Measurements from ENCODE around the gene CCDC141.

- TF ChIP-seq POLR2A (IDR thresholded peaks at IDR 0.05; ENCODE audit: borderline replicate concordance, extremely low read depth, insufficient read depth, insufficient read length) (no peak), MAX (IDR thresholded peaks at IDR 0.05) (no peak), FOSL1 (IDR thresholded peaks at IDR 0.05; ENCODE audit: low read depth) (no peak), CTCF (IDR thresholded peaks at IDR 0.05 in 2 of 3, conservative IDR thresholded peaks at IDR 0.05 in 1 of 3; ENCODE audit: borderline replicate concordance in 1 of 3, insufficient read depth in 1 of 3, low read depth in 2 of 3, low read length in 2 of 3) (no peak), EGR1 (IDR thresholded peaks at IDR 0.05; ENCODE audit: low read depth) (no peak)
These were observed 100.8 kb downstream of the CCDC141 start for GRCh38 chr2:178949151-178949550.

All from HCT116 (cell line).